SH-SY5Y (cell line): ENCODE measurements around the gene FLNB.

Experiments used
- GATA2 ChIP-seq: IDR thresholded peaks from 2 replicates; pipeline ENCODE4 v1.6.1; 2011; ENCODE audit warnings: mild to moderate bottlenecking, low read depth, low read length
- GATA3 ChIP-seq: IDR thresholded peaks from 2 replicates; pipeline ENCODE4 v1.6.1; 2011; ENCODE audit warnings: low read depth, mild to moderate bottlenecking, low read length, moderate library complexity

The FLNB gene

DNA sequence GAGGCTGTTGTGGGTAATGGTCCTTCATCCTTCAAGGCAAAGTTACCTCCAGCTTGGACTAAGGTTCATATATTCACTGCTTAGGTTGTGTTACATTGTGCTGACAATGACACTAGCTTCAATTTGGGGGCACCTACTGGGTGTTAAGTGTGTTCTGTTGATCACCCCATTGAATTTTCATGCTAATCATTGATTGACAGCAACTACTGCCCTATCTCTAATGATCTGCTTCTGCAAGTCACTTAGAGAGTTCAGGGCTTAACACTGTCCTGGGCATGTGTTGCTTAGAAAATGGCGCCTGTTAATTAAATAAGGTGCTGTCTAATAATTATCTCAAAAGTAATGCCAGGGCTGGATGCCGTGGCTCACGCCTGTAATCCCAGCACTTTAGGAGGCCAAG lies 3.4 kb downstream of the FLNB start:
- TF ChIP-seq GATA3 (no peak), GATA2 (no peak)

DNA sequence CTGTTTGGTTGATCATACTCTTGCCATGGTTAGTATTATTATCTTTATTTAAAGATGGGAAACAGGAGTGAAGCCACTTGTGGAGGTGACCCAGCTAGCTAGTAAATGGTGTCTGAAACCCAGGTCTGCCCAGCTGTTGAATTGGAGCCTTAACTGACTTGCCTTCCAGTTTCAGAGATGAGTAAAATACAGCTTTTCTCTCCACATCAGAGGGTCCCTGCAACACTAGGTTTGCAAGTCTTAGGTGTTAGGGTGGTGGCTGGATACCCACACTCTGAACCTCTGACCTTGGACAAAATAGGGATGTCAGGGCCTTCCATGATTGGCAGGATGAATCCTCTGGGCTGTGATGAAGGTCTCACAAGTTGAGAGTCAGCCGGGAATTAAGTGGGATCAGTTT lies 4.1 kb downstream of the FLNB start:
- no peak for TF ChIP-seq GATA2

DNA sequence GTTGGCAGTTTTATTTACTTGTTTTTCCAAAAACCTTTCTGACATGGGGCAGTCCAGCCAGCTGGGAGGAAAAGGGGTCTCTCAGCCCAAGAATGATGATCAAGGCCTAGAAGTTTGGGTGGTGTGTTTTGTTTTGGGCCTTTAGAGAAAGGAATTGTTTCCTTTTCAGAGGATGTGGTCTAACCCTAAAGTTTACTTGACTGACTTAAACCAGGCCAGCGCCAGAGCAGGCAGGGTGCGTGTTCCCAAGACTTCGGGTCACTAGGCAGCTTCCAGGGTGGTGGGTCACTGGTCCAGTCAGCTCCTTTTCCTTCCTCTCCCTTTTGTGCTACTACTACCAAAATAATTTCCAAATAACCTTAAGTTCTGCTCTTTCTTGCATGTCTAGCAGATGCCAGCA lies 4.9 kb downstream of the FLNB start:
- no peak for TF ChIP-seq GATA3
- TF ChIP-seq GATA2: no peak

- TF ChIP-seq GATA3 (no peak), GATA2 (no peak)
These were observed 5.9 kb downstream of the FLNB start for GRCh38 chr3:58013973-58014649.

GRCh38 chr3:58015520-58015915 lies 7.3 kb downstream of the FLNB start:
- TF ChIP-seq GATA2 (no peak), GATA3 (no peak)

DNA sequence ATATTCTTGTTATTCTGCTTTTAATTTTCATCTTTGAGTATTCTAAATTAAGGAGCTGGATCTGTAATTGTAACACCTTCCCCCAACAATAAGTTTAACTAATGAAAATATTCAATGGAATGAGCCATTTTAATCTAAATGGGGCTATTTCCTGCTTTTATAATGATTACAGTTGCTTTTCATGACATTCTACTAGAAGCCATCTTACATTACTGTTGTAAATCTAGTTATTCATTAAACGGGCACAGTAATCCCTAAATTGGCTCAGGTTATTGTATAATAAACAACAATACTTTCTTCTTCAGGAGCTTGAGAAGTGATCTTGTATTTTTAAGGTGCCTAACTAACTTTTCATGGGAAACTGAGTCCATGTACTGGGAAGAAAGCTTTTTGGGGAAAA lies 8.5 kb downstream of the FLNB start:
- TF ChIP-seq GATA3: no peak
- TF ChIP-seq GATA2: no peak

DNA sequence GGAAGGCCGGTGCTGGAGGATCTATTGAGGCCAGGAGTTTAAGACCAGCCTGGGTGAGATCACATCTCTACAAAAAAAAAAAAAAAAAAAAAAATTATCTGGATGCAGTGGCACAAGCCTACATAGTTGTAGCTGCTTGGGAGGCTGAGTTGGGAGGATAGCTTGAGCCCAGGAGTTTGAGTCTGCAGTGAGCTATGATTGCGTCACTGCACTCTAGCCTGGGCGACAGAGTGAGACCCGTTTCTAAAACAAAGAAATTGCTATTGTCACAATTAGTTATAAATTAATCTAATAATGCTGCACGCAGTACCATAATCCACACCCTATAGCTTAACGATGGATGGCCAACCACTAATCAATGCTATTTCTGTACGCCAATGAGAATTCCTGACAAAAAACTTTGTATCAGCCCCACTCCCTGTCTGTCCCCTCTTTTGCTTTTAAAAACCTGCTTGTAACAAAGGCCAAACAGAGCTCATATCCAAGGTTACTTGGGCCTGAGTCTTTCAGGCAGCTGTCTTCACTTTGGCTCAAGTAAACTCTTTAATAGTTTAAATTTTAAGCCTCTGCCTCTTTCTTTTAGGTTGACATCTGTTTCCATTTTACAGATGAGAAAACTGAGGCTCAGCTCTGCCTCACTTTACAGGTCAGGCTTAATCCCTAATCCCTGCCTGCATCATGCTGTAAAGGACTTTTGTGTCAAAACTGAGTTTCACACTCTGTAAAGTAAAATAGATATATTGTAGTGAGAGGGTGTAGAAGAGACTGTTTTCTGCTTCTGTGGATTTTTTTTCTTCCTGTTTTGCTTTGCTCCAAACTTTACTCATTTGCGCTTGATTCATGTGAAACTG lies 10.9 kb downstream of the FLNB start:
- TF ChIP-seq GATA2 (no peak), GATA3 (no peak)

DNA sequence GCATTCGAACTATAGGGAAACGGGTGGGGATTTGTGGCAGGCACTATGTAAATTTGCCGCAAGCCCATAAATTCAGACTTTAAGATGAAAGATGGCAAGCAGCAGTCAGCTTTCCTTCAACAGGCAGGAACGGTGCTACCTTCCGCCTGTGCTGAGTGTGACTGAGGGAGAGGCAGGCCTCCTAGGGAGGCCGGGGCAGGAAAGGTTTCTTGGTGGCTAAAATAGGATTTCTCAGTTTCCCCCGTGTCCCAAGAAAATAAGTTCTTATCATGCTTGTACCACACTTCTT lies 12.5 kb downstream of the FLNB start:
- no peak for TF ChIP-seq GATA2
- no peak for TF ChIP-seq GATA3

GRCh38 chr3:58021072-58021959 lies 13.1 kb downstream of the FLNB start:
- TF ChIP-seq GATA2: no peak
- no peak for TF ChIP-seq GATA3

DNA sequence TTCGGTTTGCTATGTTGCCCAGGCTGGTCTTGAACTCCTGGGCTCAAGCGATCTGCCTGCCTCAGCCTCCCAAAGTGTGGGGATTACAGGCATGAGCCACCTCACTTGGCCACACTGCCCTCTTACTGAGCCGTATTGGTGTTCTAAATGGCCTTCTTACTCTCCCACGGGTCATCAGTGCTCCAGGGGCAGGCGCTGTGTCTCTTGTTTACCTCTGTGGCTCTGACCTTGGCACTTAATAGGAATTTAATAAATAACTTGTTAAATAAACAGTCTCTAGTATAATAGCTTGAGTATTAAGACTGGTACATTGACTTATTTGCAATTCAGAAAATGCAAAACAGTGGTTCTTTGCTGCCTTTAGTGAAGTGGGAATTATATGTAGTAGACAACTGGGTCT lies 13.7 kb downstream of the FLNB start:
- TF ChIP-seq GATA2 (no peak), GATA3 (no peak)

DNA sequence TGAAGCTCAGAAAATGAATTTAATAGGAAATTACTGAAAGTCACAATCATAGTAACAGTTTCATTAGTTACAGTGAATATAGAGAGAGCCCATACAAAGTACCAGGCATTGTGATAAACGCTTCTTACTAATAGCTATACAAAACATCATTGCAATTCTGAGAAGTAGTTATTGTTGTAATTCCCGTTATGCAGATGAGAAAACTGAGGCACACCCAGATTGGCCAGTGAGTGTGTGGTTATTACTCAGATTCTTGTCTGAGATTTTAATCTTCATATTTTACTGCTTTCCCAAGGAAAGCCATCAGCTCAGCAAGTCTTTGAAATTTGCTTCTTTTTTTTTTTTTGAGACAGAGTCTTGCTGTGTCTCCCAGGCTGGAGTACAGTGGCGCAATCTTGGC lies 14.3 kb downstream of the FLNB start:
- TF ChIP-seq GATA3: no peak
- TF ChIP-seq GATA2: no peak

- no peak for TF ChIP-seq GATA3
- TF ChIP-seq GATA2: no peak
These were observed 15.3 kb downstream of the FLNB start for GRCh38 chr3:58023531-58023930.

- TF ChIP-seq GATA3: no peak
- no peak for TF ChIP-seq GATA2
These were observed 17.2 kb downstream of the FLNB start for GRCh38 chr3:58025406-58025805.

DNA sequence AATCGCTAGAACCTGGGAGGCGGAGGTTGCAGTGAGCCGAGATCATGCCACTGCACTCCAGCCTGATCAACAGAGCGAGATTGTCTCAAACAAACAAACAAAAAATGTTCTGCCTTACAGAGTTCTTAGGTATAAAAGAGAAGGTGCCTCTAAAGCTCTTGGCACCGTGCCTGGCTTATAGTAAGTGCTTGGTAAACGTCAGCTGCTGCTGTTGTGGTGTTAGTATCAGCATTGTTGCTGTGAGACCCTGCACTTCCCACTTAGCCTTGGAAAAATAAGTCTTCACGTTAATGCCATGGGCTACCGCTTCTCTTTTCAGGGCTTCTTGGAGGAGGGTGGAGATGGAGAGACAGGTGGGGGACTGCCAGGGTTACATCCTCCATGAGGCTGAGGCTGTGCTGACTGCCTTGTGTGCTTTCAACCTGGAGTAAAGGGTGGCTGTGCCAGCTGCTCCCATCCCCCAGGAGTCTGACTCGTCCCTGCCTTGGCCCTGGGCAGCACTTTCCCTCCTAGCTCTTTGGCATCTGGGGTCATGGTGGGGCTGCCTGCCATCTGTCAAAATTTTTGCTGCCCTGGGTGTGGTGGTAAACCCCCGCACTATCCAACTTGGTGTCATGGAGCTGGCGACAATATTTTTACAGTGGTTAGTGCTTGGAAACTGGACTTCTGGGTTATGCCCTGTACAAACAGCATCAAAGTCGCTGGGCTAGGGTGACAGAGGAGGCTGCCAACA lies 17.8 kb downstream of the FLNB start:
- no peak for TF ChIP-seq GATA3
- no peak for TF ChIP-seq GATA2

DNA sequence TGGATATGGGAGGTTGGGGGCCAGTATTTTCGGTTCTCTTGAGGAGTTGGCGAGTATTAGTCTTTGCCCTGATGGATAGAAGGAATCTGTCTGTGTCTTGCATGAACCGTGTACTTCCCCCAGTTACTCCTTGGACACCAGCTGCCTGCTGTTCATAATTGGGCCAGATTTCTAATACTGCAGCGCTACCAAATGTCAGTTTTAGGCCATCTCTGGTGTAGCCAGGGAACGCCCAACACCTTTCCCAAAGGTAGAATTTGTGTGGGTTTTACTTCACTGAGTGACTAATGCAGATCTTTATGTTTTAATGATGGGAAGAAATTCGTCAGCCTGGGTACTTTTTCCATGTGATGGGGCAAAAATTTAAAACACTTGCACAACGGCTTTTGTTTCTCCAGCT lies 18.4 kb downstream of the FLNB start:
- TF ChIP-seq GATA3 (no peak), GATA2 (no peak)
